HEK293T (cell line): ENCODE data around the gene RPGRIP1L.

Experiments used
- CTCF ChIA-PET: fragments of 350-600 bp; formaldehyde crosslinking; extraction: SDS; loops from one replicate; lab custom pipeline; 2021; ENCODE audit warnings: antibody characterized with exemption, inconsistent platforms; lab: Yijun Ruan, JAX
- POLR2A ChIA-PET: fragments of 350-600 bp; formaldehyde crosslinking; extraction: SDS; loops from one replicate; lab custom pipeline; 2020; ENCODE audit warnings: antibody characterized with exemption, inconsistent platforms; lab: Yijun Ruan, JAX
- DNase-seq: peaks from one replicate; pipeline ENCODE4 v3.0.0; 2012; ENCODE audit warnings: mixed read lengths; ENCODE audit errors: extremely low spot score
- ARNT ChIP-seq: fragments of 450-650 bp; IDR thresholded peaks from 2 replicates; pipeline ENCODE4 v1.6.1; 2017; ENCODE audit warnings: mild to moderate bottlenecking
- BHLHE40 ChIP-seq: fragments of 450-650 bp; IDR thresholded peaks from 2 replicates; pipeline ENCODE4 v1.6.1; 2016; ENCODE audit warnings: mild to moderate bottlenecking, moderate library complexity, borderline replicate concordance
- CTBP1 ChIP-seq: fragments of 450-650 bp; IDR thresholded peaks from 2 replicates; pipeline ENCODE4 v1.6.1; 2016; ENCODE audit warnings: borderline replicate concordance
- ELF4 ChIP-seq: fragments of 450-650 bp; IDR thresholded peaks from 2 replicates; pipeline ENCODE4 v1.6.1; 2017; ENCODE audit warnings: antibody characterized with exemption
- FOXA1 ChIP-seq: fragments of 450-650 bp; IDR thresholded peaks from 2 replicates; pipeline ENCODE4 v1.6.1; 2016; ENCODE audit warnings: mild to moderate bottlenecking
- FOXK2 ChIP-seq: fragments of 450-650 bp; IDR thresholded peaks from 2 replicates; pipeline ENCODE4 v1.6.1; 2016; ENCODE audit warnings: mild to moderate bottlenecking
- FOXM1 ChIP-seq: fragments of 450-650 bp; IDR thresholded peaks from 2 replicates; pipeline ENCODE4 v1.6.1; 2017; ENCODE audit warnings: mild to moderate bottlenecking, borderline replicate concordance
- HDGF ChIP-seq: fragments of 450-650 bp; IDR thresholded peaks from 2 replicates; pipeline ENCODE4 v1.6.1; 2017; ENCODE audit warnings: antibody characterized with exemption, borderline replicate concordance
- L3MBTL2 ChIP-seq: fragments of 450-650 bp; conservative IDR thresholded peaks from 2 replicates; pipeline ENCODE4 v1.6.1; 2016; ENCODE audit warnings: mild to moderate bottlenecking
- LEF1 ChIP-seq: fragments of 450-650 bp; IDR thresholded peaks from 2 replicates; pipeline ENCODE4 v1.6.1; 2017; ENCODE audit warnings: mild to moderate bottlenecking, borderline replicate concordance
- NFRKB ChIP-seq: fragments of 450-650 bp; IDR thresholded peaks from 2 replicates; pipeline ENCODE4 v1.6.1; 2016; ENCODE audit warnings: mild to moderate bottlenecking, moderate library complexity
- PKNOX1 ChIP-seq: fragments of 450-650 bp; IDR thresholded peaks from 2 replicates; pipeline ENCODE4 v1.6.1; 2016
- SP1 ChIP-seq: fragments of 450-650 bp; IDR thresholded peaks from 2 replicates; pipeline ENCODE4 v1.6.1; 2017
- SUZ12 ChIP-seq: fragments of 450-650 bp; IDR thresholded peaks from 2 replicates; pipeline ENCODE4 v1.6.1; 2016; ENCODE audit warnings: mild to moderate bottlenecking
- TARDBP ChIP-seq: fragments of 450-650 bp; IDR thresholded peaks from 2 replicates; pipeline ENCODE4 v1.6.1; 2016
- ZNF384 ChIP-seq: fragments of 450-650 bp; IDR thresholded peaks from 2 replicates; pipeline ENCODE4 v1.6.1; 2016

RPGRIP1L gene

GRCh38 chr16:53626161-53626560 lies 77.5 kb downstream of the RPGRIP1L start:
- ChIA-PET CTCF (no interaction called here), POLR2A (no interaction called here)
- no peak for DNase-seq
- TF ChIP-seq NFRKB (no peak), ELF4 (no peak), SP1 (no peak), FOXA1 (no peak), BHLHE40 (no peak)

GRCh38 chr16:53625221-53625620 lies 78.4 kb downstream of the RPGRIP1L start:
- DNase-seq, result no peak
- CTCF ChIA-PET, result no interaction called here
- POLR2A ChIA-PET, result no interaction called here
- no peak for TF ChIP-seq HDGF
- TF ChIP-seq NFRKB, result no peak
- TF ChIP-seq FOXM1, result no peak
- no peak for TF ChIP-seq FOXA1
- TF ChIP-seq CTBP1, result no peak
- TF ChIP-seq L3MBTL2, result no peak
- TF ChIP-seq BHLHE40, result no peak

GRCh38 chr16:53622315-53622714 lies 81.3 kb downstream of the RPGRIP1L start:
- DNase-seq, result no peak
- POLR2A ChIA-PET, result no interaction called here
- CTCF ChIA-PET, result no interaction called here
- TF ChIP-seq BHLHE40 (no peak), L3MBTL2 (no peak), LEF1 (no peak), ELF4 (no peak), SP1 (no peak), HDGF (no peak), CTBP1 (no peak), FOXM1 (no peak), ZNF384 (no peak), ARNT (no peak), NFRKB (no peak), TARDBP (no peak)

GRCh38 chr16:53620476-53620875 lies 83.2 kb downstream of the RPGRIP1L start:
- no peak for DNase-seq
- ChIA-PET CTCF (no interaction called here), POLR2A (no interaction called here)
- TF ChIP-seq FOXA1 (no peak), ELF4 (no peak)

GRCh38 chr16:53619235-53619634 lies 84.4 kb downstream of the RPGRIP1L start:
- POLR2A ChIA-PET, result no interaction called here

GRCh38 chr16:53614346-53614745 lies 89.3 kb downstream of the RPGRIP1L start:
- ChIA-PET CTCF (interaction anchor here (0.6 kb wide), 1 partner anchor 407 kb away, joined by 6 read pairs; no protein-coding TSS in a partner anchor), POLR2A (no interaction called here)
- no peak for TF ChIP-seq BHLHE40
- no peak for DNase-seq

More at GRCh38 chr16:53619235-53619634, 84.4 kb downstream of the RPGRIP1L start:
- TF ChIP-seq TARDBP, result no peak
- TF ChIP-seq ARNT, result no peak
- no peak for TF ChIP-seq FOXA1
- TF ChIP-seq SP1, result no peak
- TF ChIP-seq NFRKB, result no peak
- no peak for TF ChIP-seq SUZ12
- TF ChIP-seq FOXM1, result no peak
- no peak for TF ChIP-seq PKNOX1
- no peak for TF ChIP-seq BHLHE40
- TF ChIP-seq LEF1, result no peak
- TF ChIP-seq L3MBTL2, result no peak
- no peak for DNase-seq
- CTCF ChIA-PET, result no interaction called here

- DNase-seq, result no peak
- no peak for TF ChIP-seq HDGF
- TF ChIP-seq PKNOX1, result no peak
- TF ChIP-seq BHLHE40, result no peak
- no peak for TF ChIP-seq SUZ12
- no peak for TF ChIP-seq ELF4
- no peak for TF ChIP-seq FOXA1
- no peak for TF ChIP-seq SP1
- TF ChIP-seq CTBP1, result no peak
- no peak for TF ChIP-seq TARDBP
- TF ChIP-seq ZNF384, result no peak
- TF ChIP-seq NFRKB, result no peak
- ChIA-PET POLR2A (no interaction called here), CTCF (no interaction called here)
Observed at GRCh38 chr16:53612003-53612402, 91.7 kb downstream of the RPGRIP1L start.

- ChIA-PET CTCF (no interaction called here), POLR2A (no interaction called here)
- peak; percentile 49 for DNase-seq
- TF ChIP-seq FOXA1 (no peak), LEF1 (no peak), PKNOX1 (peak; percentile 97), L3MBTL2 (peak; percentile 90), ARNT (peak; percentile 45; the same call in 1 of the 2 replicates), FOXK2 (0 out of 2 replicates have a peak, but pooled peaks have one; percentile 65), CTBP1 (peak; percentile 95), ZNF384 (0 out of 2 replicates have a peak, but pooled peaks have one; percentile 14)
Observed at GRCh38 chr16:53611179-53611696, 92.4 kb downstream of the RPGRIP1L start.
